GM19099 (cell line): ENCODE data around the gene SPN.

ENCODE experiments used
- POLR2A ChIP-seq: IDR thresholded peaks from 3 replicates; pipeline ENCODE4 v1.6.1; 2011; ENCODE audit warnings: low read depth; ENCODE audit not compliant: insufficient read length; ENCODE audit errors: extremely low read depth

SPN gene

DNA sequence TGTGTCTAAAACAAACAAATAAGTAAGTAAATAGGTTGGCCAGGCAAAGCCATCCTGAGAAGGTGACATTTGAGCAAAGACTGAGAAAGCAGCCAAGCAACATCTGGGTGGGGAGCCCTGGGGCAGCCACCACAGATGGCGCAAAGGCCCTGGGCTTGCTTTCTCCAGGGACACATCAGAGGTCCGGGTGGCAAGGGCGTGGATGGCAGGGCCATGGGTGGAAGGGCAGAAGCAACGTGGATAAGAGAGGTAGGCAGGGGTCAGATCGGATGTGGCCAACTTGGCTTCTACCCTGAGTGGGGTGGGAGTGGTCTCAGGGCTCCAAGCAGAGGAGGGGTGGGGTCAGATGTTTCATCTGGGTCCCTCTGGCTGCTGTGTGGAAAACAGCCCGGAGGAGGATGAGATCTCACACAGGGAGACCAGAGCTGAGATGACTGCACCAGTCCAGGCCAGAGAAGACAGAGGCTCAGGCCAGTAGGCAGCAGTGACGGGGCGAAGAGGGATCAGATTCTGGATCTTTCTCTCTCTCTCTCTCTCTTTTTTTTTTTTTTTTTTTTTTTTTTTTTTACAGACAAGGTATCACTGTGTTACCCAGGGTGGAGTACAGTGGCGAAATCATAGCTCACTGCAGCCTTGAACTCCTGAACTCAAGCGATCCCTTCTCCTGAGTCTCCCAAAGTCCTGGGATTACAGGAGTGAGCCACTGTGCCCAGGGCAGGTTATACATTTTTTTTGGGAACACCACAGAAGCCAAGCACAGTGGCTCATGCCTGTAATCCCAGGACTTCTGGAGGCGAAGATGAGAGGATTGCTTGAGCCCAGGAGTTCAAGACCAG, 6.1 kb upstream of the SPN start:
- no peak for TF ChIP-seq POLR2A

DNA sequence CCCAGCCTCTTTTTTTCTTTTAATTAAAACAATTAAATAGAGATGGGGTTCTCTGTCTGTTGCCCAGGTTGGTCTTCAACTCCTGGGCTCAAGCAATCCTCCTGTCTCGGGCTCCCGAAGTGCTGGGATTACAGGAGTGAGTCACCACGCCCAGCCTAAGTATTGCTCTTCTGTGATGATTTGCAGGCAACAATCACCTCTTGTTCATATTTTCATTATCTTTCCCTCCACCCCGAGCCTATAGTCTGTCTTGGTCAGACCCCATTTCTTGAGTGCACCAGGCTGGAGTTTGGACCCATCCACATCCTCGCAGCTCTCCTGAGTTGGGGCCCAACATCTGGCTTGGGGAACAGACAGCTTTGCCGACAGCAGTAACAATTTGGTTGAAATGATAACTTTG, 4.3 kb upstream of the SPN start:
- no peak for TF ChIP-seq POLR2A

DNA sequence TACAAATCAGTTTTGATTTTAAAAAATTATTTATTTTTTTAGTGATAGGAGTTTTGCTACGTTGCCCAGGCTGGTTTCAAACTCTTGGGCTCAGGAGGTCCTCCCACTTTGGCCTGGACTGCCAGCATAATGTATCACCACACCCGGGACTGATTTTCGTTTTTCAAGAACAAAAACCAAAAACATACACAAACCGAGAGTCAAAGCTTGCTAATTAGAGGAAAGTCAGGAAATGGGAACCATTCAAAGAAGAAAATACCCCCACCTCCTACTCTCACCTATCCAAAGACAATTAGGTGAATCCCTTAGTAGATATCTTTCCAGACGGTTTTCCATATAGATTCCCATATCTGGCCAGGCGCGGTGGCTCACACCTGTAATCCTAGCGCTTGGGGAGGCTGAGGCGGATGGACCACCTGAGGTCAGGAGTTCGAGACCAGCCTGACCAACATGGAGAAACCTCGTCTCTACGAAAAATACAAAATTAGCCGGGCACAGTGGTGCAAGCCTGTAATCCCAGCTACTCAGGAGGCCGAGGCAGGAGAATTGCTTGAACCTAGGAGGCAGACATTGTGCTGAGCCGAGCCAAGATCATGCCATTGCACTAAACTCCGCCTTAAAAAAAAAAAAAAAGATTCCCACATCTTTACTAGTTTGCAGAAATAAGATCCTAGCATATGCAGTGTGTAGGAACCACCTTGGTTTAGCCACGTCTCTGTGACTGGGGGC, 883 bp upstream of the SPN start:
- TF ChIP-seq POLR2A: no peak

DNA sequence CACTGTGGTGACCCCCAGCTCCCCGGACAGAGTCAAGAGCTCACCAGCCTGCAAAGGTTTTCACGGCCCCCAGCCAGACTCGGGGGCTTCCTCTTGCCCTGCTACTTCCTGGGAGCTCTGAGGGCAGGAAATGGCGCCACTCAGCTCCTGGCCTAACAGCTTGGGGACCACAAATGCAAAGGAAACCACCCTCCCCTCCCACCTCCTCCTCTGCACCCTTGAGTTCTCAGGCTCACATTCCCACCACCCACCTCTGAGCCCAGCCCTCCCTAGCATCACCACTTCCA, 375 bp upstream of the SPN start:
- no peak for TF ChIP-seq POLR2A

DNA sequence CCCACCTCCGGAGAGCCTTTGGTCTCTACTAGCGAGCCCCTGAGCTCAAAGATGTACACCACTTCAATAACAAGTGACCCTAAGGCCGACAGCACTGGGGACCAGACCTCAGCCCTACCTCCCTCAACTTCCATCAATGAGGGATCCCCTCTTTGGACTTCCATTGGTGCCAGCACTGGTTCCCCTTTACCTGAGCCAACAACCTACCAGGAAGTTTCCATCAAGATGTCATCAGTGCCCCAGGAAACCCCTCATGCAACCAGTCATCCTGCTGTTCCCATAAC, 702 bp downstream of the SPN start:
- no peak for TF ChIP-seq POLR2A

DNA sequence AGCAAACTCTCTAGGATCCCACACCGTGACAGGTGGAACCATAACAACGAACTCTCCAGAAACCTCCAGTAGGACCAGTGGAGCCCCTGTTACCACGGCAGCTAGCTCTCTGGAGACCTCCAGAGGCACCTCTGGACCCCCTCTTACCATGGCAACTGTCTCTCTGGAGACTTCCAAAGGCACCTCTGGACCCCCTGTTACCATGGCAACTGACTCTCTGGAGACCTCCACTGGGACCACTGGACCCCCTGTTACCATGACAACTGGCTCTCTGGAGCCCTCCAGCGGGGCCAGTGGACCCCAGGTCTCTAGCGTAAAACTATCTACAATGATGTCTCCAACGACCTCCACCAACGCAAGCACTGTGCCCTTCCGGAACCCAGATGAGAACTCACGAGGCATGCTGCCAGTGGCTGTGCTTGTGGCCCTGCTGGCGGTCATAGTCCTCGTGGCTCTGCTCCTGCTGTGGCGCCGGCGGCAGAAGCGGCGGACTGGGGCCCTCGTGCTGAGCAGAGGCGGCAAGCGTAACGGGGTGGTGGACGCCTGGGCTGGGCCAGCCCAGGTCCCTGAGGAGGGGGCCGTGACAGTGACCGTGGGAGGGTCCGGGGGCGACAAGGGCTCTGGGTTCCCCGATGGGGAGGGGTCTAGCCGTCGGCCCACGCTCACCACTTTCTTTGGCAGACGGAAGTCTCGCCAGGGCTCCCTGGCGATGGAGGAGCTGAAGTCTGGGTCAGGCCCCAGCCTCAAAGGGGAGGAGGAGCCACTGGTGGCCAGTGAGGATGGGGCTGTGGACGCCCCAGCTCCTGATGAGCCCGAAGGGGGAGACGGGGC, 1.3 kb downstream of the SPN start:
- peak; percentile 19 for TF ChIP-seq POLR2A

DNA sequence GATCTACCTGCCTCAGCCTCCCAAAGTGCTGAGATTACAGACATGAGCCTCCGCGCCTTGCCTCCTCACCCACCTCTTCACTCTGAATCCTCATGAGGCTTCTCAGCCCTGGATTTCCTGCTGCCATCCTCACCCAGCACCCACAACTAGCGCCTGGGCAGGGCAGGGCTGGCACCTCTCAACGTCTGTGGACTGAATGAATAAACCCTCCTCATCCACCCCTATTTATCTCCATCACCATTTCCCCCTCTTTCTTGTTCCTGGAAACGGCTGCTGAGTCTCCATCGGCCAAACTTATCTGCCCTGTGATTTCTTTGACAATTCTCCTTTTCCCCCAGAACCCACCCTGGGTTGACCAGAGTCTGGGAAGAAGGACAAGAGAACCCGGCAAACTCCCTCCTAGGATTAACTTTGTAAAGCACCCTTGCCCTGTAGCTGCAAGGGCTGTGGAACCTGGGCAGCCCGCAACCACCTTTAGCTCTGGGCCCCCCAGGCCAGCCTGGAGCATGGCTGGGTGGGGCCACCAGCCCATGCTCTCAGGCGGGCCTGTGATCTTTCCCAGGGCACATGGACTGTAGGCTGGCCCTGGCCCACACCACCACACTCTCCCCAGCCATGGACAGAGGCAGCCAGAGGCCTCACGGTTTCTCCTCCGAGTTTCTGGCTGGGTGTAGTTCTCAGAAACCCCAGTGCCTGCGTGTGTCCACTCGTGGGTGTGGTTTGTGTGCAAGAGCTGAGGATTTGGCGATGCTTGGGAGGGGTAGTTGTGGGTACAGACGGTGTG, 2.4 kb downstream of the SPN start:
- no peak for TF ChIP-seq POLR2A

DNA sequence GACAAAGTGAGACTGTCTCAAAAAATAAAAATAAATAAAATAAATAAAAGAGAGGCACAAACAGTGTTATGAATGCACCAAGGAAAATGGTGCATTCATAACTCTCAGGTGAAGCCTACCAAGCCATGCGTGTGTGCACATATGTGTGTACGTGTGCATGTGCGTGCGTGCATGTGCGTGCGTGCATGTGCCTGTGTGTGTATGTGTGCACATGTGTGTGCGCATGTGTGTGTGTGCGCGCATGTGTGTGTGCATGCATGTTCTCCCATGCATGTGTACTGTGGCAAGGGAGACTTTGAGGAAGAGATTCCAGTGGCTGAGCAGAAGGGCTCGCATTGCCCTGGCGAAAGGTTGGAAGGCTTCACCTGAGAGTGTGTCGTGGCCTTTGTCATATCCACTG, 4.7 kb downstream of the SPN start:
- TF ChIP-seq POLR2A: peak; percentile 35

DNA sequence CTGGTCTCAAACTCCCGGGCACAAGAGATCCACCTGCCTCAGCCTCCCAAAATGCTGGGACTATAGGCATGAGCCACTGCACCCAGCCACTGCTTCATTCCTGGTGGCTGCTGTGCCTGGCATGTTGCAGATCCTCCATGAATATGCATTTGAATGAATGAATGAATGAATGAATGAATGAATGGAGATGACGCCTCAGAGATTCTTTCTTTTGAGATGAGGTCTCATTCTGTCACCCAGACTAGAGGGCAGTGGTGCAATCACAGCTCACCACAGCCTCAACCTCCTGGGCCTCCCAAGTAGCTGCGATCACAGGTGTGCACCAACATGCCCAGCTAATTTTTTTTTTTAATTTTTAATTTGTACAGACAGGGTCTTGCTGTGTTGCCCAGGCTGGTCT, 5.2 kb downstream of the SPN start:
- no peak for TF ChIP-seq POLR2A

DNA sequence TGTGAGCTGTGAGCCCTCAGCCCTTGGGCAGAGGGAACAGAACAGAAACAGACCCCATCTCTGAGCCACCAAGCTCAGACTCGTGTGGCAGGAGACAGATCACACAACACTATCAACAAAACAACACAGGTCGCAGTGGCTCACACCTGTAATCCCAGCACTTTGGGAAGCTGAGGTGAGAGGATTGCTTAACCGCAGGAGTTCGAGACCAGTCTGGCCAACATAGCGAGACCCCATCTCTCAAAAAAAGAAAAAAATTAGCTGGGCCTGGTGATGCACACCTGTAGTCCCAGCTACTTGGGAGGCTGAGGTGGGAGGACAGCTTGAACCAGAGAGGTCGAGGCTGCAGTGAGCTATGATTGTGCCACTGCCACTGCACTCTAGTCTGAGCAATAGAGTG, 10.5 kb downstream of the SPN start:
- no peak for TF ChIP-seq POLR2A

DNA sequence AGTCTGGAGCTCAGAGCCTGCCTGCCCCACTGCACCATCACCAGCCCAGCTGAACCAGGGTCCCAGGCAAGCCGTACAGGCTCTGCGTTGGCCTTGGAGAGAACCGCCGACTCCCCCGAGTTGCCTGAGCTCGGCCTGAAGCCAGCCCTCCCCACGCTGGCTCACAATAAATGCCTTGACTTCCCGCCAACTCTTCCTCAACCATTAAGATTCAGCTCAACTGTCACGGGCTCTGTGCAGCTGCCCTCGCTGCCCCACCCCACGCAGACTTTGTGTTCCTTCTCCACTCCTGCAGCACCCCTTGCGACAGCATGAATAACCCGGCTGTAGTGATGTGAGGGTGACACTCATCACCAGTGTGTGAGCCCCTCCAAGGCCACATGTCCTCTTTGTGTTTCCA, 11.1 kb downstream of the SPN start:
- TF ChIP-seq POLR2A: no peak

DNA sequence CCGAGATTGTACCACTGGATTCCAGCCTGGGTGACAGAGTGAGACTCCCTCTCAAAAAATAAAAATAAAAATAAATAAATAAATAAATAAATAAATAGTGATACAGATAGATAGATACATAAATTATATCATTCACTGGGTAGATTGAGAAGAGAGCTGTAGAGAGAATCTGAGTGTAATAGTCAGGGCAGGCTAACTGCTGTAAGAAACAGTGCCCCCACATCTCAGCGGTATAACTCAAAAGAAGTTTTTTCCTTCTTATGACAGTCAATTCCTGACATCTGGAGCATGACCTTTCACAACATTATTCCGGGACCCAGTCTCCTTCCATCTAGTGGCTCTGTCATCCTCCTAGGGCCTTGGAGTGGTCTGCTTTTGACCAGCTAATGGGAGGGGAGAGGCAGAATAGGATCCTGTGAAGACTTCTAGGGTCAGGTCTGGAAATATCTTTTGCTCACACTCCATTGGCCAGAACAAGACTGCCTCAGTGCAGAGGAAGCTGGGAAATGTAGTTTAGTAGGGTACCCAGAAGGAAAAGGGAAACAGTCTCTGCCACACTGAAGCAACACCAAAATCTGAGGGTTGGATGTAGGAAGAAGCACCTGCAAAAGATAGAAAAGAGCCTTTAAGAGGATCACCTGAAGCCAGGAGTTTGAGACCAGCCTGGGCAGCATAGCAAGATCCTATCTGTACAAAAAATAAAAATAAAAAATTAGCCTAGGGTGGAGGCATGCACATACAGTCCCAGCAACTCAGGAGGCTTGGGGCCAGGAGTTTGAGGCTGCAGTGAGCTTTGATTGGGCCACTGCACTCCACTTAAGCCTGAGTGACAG, 13.0 kb downstream of the SPN start:
- no peak for TF ChIP-seq POLR2A

DNA sequence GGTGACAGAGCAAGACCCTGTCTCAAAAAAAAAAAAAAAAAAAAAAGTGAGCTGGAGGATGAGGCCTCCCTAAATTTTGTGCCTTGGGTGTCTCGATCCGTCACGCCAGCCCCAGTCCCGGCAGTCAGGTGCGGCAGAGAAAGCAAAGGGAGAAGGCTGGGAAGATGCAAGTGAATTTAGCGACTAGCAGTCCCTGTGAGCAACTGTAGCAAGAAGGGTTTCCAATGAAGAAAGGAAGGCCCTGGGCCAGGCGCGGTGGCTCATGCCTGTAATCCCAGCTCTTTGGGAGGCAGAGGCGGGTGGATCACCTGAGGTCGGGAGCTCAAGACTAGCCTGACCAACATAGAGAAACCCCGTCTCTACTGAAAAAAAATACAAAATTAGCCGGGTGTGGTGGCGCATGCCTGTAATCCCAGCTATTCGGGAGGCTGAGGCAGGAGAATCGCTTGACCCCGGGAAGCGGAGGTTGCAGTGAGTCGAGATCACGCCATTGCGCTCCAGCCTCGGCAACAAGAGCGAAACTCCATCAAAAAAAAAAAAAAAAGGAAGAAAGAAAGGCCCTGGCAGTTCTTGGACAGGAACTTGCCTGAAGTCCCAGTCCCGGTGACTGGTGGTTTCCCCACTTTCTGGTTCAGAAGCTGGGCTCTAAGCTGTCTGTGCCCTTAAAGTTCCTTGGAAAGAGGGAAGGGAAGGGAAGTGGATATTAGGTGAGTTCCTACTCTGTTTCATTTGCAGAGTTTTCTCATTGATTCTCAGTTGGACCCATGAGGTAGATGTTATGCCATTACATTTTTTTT, 14.1 kb downstream of the SPN start:
- TF ChIP-seq POLR2A: no peak
